Lower lobe of right lung (tissue), 2 donors: ENCODE results near the gene BZW1. TPM values are rescaled to one million over a fixed set of nuclear protein-coding genes. Genes with fewer than 3 reads are reported as not detected.
A peak's percentile ranks its signal among the peaks of the same experiment; 100 is the strongest.

ENCODE experiments used
- ATAC-seq, 2 donors: fragments of 200-7000 bp; cut with Tn5 transposase; one replicate each; pipeline ENCODE4 v1.9.1; 2020 to 2022; ENCODE audit warnings: mild to moderate bottlenecking in 2 of 2, moderate library complexity in 2 of 2
- DNase-seq: peaks from one replicate; pipeline ENCODE4 v3.0.0-alpha.2; 2020
- H3K27ac ChIP-seq: fragments of 200-600 bp; one replicate; pipeline ENCODE4 v1.8.0; 2022
- H3K27me3 ChIP-seq: fragments of 200-600 bp; one replicate; pipeline ENCODE4 v1.8.0; 2022; ENCODE audit warnings: low read depth
- H3K36me3 ChIP-seq: fragments of 200-600 bp; one replicate; pipeline ENCODE4 v1.8.0; 2022; ENCODE audit warnings: mild to moderate bottlenecking
- H3K4me1 ChIP-seq: fragments of 200-600 bp; one replicate; pipeline ENCODE4 v1.8.0; 2022
- H3K4me3 ChIP-seq: fragments of 200-600 bp; one replicate; pipeline ENCODE4 v1.8.0; 2022; ENCODE audit warnings: mild to moderate bottlenecking
- H3K9me3 ChIP-seq: fragments of 200-600 bp; one replicate; pipeline ENCODE4 v1.8.0; 2022
- intact Hi-C: fragments of 100-400 bp; cut with DNase I; formaldehyde crosslinking; loops from one replicate; pipeline ENCODE4 v1.11.0; 2022
- long read RNA-seq: library from polyadenylated mRNA; unstranded; transcript quantifications from one replicate; pipeline ENCODE4 v2.0.0, GENCODE V29; 2021
- total RNA-seq: library from RNA; stranded (reverse); fragmentation: NEBNext Ultra II Directional; extraction: Animal tissue kit (Norgen Biotek cat#: 25700); gene quantifications from one replicate; pipeline ENCODE4 v1.2.1, GENCODE V29; 2021
- TF ChIP-seq, protein P1 (sequence below): fragments of 200-600 bp; IDR thresholded peaks from one replicate; pipeline ENCODE4 v1.8.0; 2022; ENCODE audit warnings: antibody characterized with exemption, mild to moderate bottlenecking
- donor health status: DM: no; HTN: yes; CAD: no; lungs with severe emphysema.

BZW1 gene
- total RNA-seq, result 154 TPM
- long read RNA-seq, full-length matches to known transcripts, result 128 of 166 reads
- long read RNA-seq, partial matches to known transcripts, result 6 of 166 reads
- long read RNA-seq, other reads (novel, unspliced or antisense), result 32 of 166 reads

GRCh38 chr2:200811333-200812121 is at the start of gene BZW1:
TSS of gene BZW1 (plus strand) at chr2:200811910. CDS start at chr2:200813218, 1,308 bp downstream.
- Histone ChIP-seq H3K4me3 (peak within 1 kb of the TSS; percentile 86), H3K4me1 (peaks cover 41% of the 10 kb centered on the region), H3K9me3 (no peaks in the 10 kb centered on the region), H3K27ac (peak within 1 kb of the TSS; percentile 99), H3K27me3 (no peaks in the 10 kb centered on the region), H3K36me3 (peaks cover 34% of the 10 kb centered on the region)
- TF ChIP-seq, protein P1, sequence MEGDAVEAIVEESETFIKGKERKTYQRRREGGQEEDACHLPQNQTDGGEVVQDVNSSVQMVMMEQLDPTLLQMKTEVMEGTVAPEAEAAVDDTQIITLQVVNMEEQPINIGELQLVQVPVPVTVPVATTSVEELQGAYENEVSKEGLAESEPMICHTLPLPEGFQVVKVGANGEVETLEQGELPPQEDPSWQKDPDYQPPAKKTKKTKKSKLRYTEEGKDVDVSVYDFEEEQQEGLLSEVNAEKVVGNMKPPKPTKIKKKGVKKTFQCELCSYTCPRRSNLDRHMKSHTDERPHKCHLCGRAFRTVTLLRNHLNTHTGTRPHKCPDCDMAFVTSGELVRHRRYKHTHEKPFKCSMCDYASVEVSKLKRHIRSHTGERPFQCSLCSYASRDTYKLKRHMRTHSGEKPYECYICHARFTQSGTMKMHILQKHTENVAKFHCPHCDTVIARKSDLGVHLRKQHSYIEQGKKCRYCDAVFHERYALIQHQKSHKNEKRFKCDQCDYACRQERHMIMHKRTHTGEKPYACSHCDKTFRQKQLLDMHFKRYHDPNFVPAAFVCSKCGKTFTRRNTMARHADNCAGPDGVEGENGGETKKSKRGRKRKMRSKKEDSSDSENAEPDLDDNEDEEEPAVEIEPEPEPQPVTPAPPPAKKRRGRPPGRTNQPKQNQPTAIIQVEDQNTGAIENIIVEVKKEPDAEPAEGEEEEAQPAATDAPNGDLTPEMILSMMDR, result no peak
- intact Hi-C loops, result loop anchor here (10.0 kb wide), 1 partner anchor 53 kb away; the partner anchor contains the start of gene CLK1
- peak; percentile 97 for ATAC-seq
- DNase-seq, result peak; percentile 96

- no peaks in the 10 kb centered on the region for H3K4me1 ChIP-seq
- H3K36me3 ChIP-seq, result no peaks in the 10 kb centered on the region
- peaks cover 4% of the 10 kb centered on the region for H3K27me3 ChIP-seq
- DNase-seq, result no peak
- no peak overlapping the region for H3K27ac ChIP-seq
- no peaks in the 10 kb centered on the region for H3K9me3 ChIP-seq
- no peak for ATAC-seq
- no peak overlapping the region for H3K4me3 ChIP-seq
- TF ChIP-seq, protein P1, result no peak
- intact Hi-C loops, result no loop called here
Observed at GRCh38 chr2:200762127-200762526, 49.6 kb upstream of the BZW1 start.

DNA sequence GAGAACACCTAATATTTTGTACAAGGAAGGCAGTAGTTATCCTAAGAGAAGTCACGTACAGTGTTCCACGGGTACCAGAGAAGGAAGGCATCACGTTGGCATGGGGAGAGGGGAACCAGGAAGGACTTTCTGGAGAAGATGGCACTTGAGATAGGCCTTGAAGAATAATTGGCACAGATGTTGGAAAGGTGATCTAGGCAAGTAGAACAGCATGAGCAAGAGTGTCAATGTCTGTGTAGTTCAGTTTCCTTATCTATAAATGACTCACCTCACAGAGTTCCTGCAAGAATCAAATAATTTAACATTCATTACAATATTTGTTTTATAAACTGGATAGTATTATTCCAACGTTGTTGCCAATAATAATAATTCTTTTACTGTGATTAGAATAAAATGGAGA is 48.3 kb upstream of the BZW1 start:
- Histone ChIP-seq H3K27ac (no peak overlapping the region), H3K4me3 (no peak overlapping the region), H3K9me3 (no peaks in the 10 kb centered on the region), H3K36me3 (no peaks in the 10 kb centered on the region), H3K4me1 (no peaks in the 10 kb centered on the region), H3K27me3 (peaks cover 4% of the 10 kb centered on the region)
- no peak for DNase-seq
- ATAC-seq, result no peak
- TF ChIP-seq, protein P1, result no peak
- intact Hi-C loops, result no loop called here

GRCh38 chr2:200765139-200765951 is 46.4 kb upstream of the BZW1 start:
- peaks cover 4% of the 10 kb centered on the region for H3K27me3 ChIP-seq
- no peak overlapping the region for H3K4me3 ChIP-seq
- DNase-seq (no peak), ATAC-seq (peak in 1 of 2 donors; percentile 39)
- no peak overlapping the region for H3K27ac ChIP-seq
- intact Hi-C loops, result no loop called here
- H3K9me3 ChIP-seq, result no peaks in the 10 kb centered on the region
- TF ChIP-seq, protein P1, result no peak
- H3K4me1 ChIP-seq, result no peaks in the 10 kb centered on the region
- no peaks in the 10 kb centered on the region for H3K36me3 ChIP-seq

DNA sequence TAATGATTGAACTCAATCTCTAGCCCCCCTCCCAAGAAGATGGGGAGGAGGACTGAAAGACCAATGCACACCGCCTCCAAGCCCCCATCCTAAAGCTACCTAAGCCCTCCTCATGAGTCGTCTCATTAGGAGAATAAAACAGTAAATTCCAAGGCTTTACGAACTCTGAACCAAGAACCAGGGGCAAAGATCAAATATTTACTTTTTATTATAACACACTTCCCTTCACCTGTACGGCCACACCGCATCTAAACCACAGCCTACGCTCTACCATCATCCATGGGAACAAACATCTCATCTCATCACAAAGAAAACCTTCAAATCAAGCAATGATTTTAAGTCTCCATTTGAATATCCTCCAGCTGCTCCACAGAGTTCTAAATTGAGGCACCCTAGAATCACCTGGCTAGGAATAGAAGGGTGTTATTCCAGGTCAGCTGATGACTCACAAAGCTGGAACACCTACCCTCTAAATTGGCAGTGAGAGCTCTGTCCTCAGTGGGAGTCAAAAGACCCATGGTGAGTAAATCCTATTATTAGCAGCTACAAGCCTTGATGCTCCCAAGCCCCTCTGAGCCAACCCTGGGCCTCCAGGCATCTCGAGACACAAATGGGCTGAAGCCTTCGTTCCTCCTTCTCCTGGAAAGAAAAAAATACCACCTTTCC is 45.6 kb upstream of the BZW1 start:
- ATAC-seq (no peak), DNase-seq (no peak)
- TF ChIP-seq, protein P1, result no peak
- Histone ChIP-seq H3K4me3 (no peak overlapping the region), H3K27ac (no peak overlapping the region), H3K4me1 (no peaks in the 10 kb centered on the region), H3K9me3 (no peaks in the 10 kb centered on the region), H3K36me3 (no peaks in the 10 kb centered on the region), H3K27me3 (peaks cover 4% of the 10 kb centered on the region)
- intact Hi-C loops, result no loop called here
